SK-N-MC (cell line): ENCODE results near the gene GCNT4.

ENCODE experiments used
- DNase-seq: peaks from one replicate; pipeline ENCODE4 v3.0.0-alpha.2; 2011; ENCODE audit warnings: low read depth, low spot score
- H3K27ac ChIP-seq: fragments of 200-600 bp; sonication (generic); 2 replicates; pipeline ENCODE4 v1.5.1; 2016; ENCODE audit warnings: mixed run types
- H3K36me3 ChIP-seq: fragments of 200-600 bp; sonication (generic); 2 replicates; pipeline ENCODE4 v1.6.1; 2017; ENCODE audit warnings: antibody characterized with exemption, low read length, mixed read lengths; ENCODE audit not compliant: insufficient read depth
- H3K4me3 ChIP-seq: fragments of 200-600 bp; sonication (generic); 2 replicates; pipeline ENCODE4 v1.5.1; 2016
- H3K9ac ChIP-seq: fragments of 200-600 bp; sonication (generic); 2 replicates; pipeline ENCODE4 v1.8.0; 2017; ENCODE audit warnings: mixed run types, mixed read lengths; ENCODE audit not compliant: insufficient read length
- H3K9me3 ChIP-seq: fragments of 200-600 bp; sonication (generic); 2 replicates; pipeline ENCODE4 v1.6.1; 2017; ENCODE audit warnings: low read depth, mild to moderate bottlenecking, antibody characterized with exemption, low read length, moderate library complexity, mixed read lengths
- EZH2 ChIP-seq: fragments of 200-600 bp; sonication (generic); IDR thresholded peaks from one replicate; pipeline ENCODE4 v1.6.1; 2017; ENCODE audit warnings: antibody characterized with exemption
- FOXP2 ChIP-seq: optimal IDR thresholded peaks from 2 replicates; pipeline ENCODE3; 2011; ENCODE audit warnings: mild to moderate bottlenecking, moderate library complexity; ENCODE audit not compliant: insufficient read depth; ENCODE audit errors: extremely low read length, control extremely low read depth
- POLR2AphosphoS5 ChIP-seq: IDR thresholded peaks from 2 replicates; pipeline ENCODE4 v1.6.1; 2012; ENCODE audit warnings: mild to moderate bottlenecking, low read depth, low read length, borderline replicate concordance

The GCNT4 gene

DNA sequence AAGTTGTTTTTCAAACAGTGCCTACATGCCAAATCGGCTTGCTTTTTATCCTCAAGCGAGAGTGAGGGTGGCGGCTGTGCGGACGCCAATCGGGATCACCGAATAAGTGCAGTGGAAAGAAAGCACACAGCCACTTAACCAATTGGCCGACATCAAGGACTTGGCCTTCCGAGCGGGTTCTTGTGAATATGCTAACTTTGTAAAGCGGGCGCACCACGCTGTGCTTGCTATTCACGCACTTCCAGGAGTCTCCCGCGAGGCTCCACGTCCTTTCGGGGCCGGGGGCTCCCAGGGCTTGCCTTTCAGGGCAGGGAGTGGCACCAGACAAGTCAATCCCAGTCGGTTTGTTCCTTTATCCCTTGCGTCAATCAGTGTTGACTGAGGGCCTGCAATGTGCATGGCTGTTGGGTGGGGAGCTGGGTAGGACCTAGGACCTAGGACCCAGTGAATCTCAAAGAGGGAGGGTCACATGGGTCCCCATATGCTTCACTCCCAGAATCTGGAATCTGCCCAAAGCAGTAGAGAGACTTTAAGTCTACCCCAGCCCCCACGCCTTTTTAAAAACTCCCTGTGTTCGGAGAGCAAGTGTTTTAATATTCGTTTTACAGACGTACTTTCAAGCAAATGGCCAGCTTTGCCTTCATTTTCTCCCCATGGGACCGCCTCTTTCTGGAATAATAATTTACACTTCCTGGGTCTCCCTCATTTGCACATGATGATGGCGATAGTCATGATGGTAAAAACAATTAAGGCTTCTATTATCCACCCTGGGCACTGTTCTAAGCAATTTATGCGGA, 2.0 kb upstream of the GCNT4 start:
- H3K4me3 ChIP-seq: peak overlapping the region; percentile 84
- H3K9me3 ChIP-seq: no peaks in the 10 kb centered on the region
- H3K9ac ChIP-seq: peak overlapping the region; percentile 73
- H3K36me3 ChIP-seq: no peaks in the 10 kb centered on the region
- DNase-seq: no peak
- H3K27ac ChIP-seq: peak overlapping the region; percentile 47; the same call in 1 of the 2 replicates
- TF ChIP-seq EZH2: no peak
- TF ChIP-seq POLR2AphosphoS5: no peak
- no peak for TF ChIP-seq FOXP2

DNA sequence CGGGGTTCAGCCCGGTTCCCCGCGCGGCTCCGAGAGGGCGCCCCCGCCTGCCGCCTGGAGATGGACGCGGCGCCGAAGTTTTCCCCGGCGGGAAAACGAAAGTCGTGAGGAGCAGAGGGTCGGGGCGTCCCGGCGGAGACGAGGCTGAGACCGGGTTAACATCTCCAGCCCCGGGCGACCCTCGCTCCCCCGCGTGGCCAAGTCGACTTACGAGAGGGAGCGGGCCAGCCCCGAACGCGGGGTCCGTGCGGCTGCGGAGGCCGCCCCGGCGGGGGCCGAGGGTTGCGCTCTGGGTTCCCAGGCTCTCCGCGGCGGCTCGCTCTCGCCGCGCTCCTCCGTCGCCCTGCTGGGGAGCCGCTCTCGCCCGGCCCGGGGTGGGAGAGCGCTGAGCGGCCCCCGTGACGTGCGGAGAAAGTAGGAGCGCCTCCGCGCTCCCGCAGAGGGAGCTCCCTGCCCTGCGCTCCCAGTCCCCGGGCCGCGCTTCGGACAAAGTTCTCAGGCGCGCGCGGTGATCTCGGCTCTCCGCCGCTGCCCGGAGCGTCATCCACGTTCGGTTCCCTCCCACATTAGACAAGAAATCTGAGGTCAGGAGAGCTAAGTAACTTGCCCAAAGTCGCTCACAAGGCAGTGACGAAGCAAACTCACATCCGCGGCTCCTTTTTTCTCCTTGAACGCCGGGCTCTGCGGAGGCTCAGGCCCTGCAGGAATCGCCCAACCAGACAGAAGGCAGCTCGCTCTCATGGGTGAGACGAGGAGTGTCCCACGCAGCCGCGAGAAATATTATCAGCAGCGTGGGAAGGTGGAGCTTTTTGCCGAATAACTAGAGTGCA, 1.2 kb upstream of the GCNT4 start:
- no peaks in the 10 kb centered on the region for H3K9me3 ChIP-seq
- TF ChIP-seq FOXP2 (no peak), POLR2AphosphoS5 (no peak; the same call in 1 of the 2 replicates), EZH2 (no peak)
- peak overlapping the region; percentile 73 for H3K9ac ChIP-seq
- peak overlapping the region; percentile 84 for H3K4me3 ChIP-seq
- no peaks in the 10 kb centered on the region for H3K36me3 ChIP-seq
- peak overlapping the region; percentile 47; the same call in 1 of the 2 replicates for H3K27ac ChIP-seq
- no peak for DNase-seq

DNA sequence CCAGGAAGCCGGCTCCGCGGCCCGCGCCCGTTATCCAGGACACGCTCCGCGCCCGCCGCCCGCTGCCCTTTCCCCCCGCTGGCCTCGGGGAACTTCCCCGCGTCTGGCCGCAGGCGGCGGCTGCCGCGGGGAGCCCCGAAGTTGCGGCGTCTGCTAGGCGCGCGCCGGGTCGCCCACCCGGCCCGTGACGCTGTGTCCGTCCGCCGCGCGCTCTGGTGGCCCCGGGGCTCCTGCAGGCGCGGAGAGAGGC, 621 bp upstream of the GCNT4 start:
- Histone ChIP-seq H3K9ac (peak overlapping the region; percentile 73), H3K4me3 (peak overlapping the region; percentile 84), H3K27ac (no peak overlapping the region), H3K9me3 (no peaks in the 10 kb centered on the region), H3K36me3 (no peaks in the 10 kb centered on the region)
- TF ChIP-seq EZH2 (no peak), FOXP2 (no peak), POLR2AphosphoS5 (no peak)
- DNase-seq: no peak

DNA sequence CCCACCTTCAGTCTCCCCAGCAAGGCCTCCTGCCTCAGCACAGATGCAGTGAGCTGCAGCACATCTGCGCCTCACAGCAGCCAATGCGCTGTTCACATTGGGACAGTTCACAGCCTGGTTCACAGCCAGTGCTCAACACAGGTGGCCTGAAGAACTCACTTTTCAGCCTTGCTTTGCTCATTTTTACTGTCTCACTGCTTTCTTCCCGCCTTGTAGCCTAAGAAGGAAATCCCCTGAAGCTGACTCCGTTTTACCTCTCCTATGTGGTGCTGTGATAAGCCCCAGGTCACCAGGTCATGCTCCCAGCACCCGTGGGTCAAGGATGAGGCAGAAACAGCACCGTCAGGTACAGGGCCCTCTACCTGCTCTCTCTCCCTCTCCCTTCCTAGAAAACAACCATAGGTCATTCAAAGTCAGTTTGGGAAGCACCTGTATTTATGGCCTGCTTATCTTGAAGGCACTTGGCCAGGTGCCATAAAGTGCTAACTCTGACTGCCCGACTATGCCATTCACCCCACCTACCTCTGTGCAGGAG, 1.1 kb downstream of the GCNT4 start:
- TF ChIP-seq EZH2: no peak
- TF ChIP-seq POLR2AphosphoS5: no peak
- TF ChIP-seq FOXP2: no peak
- Histone ChIP-seq H3K4me3 (peak overlapping the region; percentile 84), H3K9me3 (no peaks in the 10 kb centered on the region), H3K27ac (no peak overlapping the region), H3K36me3 (no peaks in the 10 kb centered on the region), H3K9ac (no peak overlapping the region)
- DNase-seq: no peak

DNA sequence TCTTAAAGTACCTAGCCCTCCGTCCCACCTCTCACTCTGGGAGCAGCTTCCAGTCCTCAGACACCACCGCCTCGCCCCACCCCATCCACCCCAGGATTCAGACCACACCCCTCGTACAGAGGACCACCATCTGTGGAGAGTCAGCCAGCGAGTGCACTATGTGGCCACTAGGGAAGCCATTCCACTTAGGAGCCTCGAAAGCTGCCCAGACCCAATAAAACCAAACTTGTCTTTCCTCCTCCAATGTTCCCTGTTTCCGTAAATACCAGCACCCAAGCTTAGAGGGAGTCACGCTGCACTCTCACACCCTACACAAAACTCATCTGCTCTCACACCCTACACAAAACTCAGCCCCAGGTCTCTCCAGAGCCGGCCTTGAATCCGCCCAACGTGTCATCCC, 1.9 kb downstream of the GCNT4 start:
- no peak for DNase-seq
- H3K9ac ChIP-seq: no peak overlapping the region
- H3K4me3 ChIP-seq: peak overlapping the region; percentile 72
- peaks cover 7% of the 10 kb centered on the region; the same call in 1 of the 2 replicates for H3K36me3 ChIP-seq
- H3K9me3 ChIP-seq: no peaks in the 10 kb centered on the region
- peak overlapping the region; percentile 94 for H3K27ac ChIP-seq
- no peak for TF ChIP-seq FOXP2
- no peak for TF ChIP-seq POLR2AphosphoS5
- no peak for TF ChIP-seq EZH2

DNA sequence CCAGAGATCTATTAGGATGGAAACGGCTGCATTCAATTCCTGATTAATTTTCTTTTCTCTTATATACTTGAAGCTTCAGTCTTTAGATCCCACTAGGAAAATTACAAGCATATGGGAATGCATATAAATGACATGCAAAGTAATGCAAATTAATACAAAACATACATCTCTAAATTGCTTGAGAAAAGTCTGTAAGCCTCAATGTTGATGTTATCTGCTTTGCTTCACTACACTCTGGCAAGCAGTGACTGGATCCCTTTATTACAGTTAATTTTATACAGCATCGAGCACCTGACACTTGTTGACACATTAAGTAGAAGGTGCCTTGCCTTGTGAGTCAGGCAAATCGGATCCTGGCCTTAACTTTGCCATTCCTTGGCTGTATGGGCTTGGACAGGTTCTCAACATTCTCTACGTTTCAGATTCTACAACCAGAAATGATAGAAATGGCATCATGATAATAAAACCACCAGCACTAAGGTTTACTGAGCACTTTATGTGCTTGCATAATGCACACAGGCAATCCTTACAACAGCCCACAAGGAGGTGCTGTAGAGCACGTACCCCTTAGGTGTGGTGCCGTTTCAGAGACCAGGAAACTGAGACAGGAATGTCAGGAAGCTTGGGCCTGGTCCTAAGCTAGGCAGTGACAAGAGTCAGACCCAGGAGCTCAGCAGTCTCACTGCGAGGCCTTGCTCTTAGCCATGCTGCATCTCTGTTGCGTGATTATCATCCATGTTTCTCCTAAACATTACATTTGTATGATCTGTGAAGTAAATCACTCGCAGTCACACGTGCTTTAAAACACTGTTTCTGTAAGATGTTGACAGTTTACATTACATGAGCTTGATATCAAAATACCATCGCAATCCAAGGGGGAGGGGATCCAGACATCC, 2.7 kb downstream of the GCNT4 start:
- Histone ChIP-seq H3K9ac (peak overlapping the region; percentile 54), H3K36me3 (peaks cover 7% of the 10 kb centered on the region; the same call in 1 of the 2 replicates), H3K9me3 (no peaks in the 10 kb centered on the region), H3K4me3 (peak overlapping the region; percentile 72), H3K27ac (peak overlapping the region; percentile 94)
- no peak; the same call in 1 of the 2 replicates for TF ChIP-seq POLR2AphosphoS5
- peak; percentile 84 for TF ChIP-seq FOXP2
- peak; percentile 71 for DNase-seq

DNA sequence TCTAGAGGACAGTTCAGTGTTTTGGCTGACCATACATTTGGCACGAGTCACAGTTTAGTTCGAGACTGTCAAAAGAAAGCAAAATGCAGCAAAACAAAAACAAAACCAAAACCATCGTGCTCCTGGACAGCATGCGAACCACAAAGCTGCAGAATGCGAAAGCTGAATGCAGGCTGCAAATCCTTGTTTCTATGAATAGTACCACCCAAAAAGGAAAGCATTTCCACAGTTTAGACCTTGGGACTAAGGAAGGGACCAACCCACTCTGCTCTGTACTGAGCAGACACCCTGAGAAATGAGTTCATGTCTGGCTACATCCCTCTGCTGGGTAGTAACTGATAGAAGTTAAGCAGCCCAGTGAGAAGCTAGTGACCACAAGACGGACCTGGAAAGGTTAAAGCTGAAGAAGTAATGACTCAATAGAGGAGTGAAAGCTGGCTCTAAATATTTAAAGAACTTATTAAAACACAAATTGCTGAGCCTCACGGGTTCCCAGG, 3.9 kb downstream of the GCNT4 start:
- TF ChIP-seq EZH2 (no peak), FOXP2 (no peak), POLR2AphosphoS5 (no peak)
- no peak for DNase-seq
- Histone ChIP-seq H3K4me3 (peak overlapping the region; percentile 72), H3K36me3 (peaks cover 14% of the 10 kb centered on the region; the same call in 1 of the 2 replicates), H3K9me3 (no peaks in the 10 kb centered on the region), H3K9ac (no peak overlapping the region), H3K27ac (peak overlapping the region; percentile 94)
